Epithelial cell of esophagus (primary cell): ENCODE results near the gene PTPRN2.
A peak's percentile ranks its signal among the peaks of the same experiment; 100 is the strongest.

Experiments used
- DNase-seq: peaks from one replicate; pipeline ENCODE4 v3.0.0; 2010; ENCODE audit warnings: low read depth
- H3K4me3 ChIP-seq: 2 replicates; pipeline ENCODE4 v1.5.1; 2011; ENCODE audit warnings: mild to moderate bottlenecking, low read length, control low read depth
- TF ChIP-seq, protein P1 (sequence below): IDR thresholded peaks from 2 replicates; pipeline ENCODE4 v1.5.1; 2011; ENCODE audit warnings: low read depth, mild to moderate bottlenecking, low read length, control low read depth, inconsistent platforms; ENCODE audit not compliant: insufficient read depth; ENCODE audit errors: missing control alignments

PTPRN2 gene

DNA sequence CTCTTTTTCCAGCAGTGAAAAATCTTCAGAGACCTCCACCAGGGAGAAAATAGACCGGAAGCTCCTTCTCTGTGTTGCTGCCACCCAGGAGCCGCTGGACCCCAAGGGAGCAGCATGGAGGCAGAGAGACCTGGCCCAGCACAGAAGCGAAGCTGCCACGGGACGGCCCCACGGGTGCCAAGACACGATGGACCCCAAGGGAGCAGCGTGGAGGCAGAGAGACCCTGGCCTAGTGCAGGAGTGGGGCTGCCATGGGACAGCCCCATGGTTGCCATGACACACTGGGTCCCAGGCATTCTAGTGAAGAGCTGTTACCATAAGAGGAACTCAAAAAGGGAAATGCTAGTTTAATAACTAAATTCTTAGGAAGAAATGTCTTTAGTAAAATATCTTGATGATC lies 186.3 kb downstream of the PTPRN2 start:
- H3K4me3 ChIP-seq = no peak overlapping the region
- TF ChIP-seq, protein P1, sequence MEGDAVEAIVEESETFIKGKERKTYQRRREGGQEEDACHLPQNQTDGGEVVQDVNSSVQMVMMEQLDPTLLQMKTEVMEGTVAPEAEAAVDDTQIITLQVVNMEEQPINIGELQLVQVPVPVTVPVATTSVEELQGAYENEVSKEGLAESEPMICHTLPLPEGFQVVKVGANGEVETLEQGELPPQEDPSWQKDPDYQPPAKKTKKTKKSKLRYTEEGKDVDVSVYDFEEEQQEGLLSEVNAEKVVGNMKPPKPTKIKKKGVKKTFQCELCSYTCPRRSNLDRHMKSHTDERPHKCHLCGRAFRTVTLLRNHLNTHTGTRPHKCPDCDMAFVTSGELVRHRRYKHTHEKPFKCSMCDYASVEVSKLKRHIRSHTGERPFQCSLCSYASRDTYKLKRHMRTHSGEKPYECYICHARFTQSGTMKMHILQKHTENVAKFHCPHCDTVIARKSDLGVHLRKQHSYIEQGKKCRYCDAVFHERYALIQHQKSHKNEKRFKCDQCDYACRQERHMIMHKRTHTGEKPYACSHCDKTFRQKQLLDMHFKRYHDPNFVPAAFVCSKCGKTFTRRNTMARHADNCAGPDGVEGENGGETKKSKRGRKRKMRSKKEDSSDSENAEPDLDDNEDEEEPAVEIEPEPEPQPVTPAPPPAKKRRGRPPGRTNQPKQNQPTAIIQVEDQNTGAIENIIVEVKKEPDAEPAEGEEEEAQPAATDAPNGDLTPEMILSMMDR = no peak
- DNase-seq = no peak

DNA sequence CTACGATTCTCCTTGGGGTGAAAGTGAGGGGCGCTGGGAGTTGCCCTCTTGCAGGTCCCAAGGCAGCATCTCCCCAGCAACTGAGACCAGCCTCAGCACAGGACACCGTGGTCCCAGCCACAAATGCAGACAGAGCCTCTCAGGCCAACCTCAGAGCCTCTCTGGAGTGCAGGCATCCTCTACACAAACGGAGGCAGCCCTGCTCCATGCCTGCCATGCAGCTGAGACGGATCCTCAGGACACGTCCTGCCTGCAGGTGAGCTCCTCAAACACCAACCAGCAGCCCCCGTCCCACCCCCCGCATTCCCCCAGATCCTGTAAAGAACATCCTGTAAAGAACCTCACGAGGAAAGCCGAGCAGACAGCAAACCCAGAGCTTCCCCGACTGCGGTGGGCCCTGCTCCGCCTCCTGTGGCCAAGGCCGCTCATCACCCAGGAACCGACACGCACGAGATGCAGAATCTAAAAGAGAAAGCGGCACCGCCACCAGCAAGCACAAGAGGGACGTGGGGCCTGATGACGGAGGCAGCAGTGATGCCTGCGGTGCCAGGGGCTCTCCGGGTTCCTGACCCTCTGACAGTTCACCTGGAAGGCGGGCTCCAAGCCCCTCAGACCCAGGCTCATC lies 186.9 kb downstream of the PTPRN2 start:
- no peak for DNase-seq
- TF ChIP-seq, protein P1 = no peak
- no peak overlapping the region for H3K4me3 ChIP-seq

DNA sequence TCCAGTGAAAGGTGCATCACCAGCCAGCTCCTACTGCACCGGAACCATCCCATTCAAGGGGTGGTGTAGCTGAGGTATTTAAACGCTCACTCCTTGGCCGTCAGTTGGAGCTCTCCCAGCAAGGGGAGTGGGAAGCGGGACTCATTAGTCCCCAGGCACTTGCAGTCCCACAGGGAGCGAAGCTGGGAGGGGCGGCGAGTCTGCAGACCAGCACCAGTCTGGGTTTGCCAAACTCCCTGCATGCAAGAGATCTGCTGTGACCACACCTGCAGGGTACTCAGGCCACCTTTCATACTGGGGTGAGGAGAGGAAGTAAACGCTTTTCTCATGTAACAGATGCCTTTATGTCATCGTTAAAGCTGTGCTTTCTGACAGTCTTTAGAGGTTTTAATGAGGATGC lies 187.9 kb downstream of the PTPRN2 start:
- no peak for DNase-seq
- TF ChIP-seq, protein P1 = no peak

DNA sequence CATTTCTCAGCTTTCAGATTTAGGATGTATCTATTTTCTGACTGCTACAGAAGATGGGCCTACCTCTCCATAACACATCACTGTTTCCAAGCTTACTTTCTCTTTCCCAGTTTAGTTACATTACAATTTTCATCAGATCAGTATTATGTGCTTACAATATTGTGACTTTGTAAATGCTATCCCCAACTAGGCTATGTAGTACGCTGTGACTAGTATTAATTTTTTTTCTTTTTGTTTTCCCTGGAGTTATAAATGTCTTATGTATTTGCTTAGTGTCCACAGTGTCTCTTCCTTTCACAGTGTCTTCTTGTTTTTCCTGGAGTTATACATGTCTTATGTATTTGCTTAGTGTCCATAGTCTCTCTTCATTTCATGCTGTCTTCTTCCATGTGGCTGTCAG lies 188.9 kb downstream of the PTPRN2 start:
- TF ChIP-seq, protein P1 = no peak
- no peak overlapping the region for H3K4me3 ChIP-seq
- DNase-seq = no peak

More for the DNA sequence above, 187.9 kb downstream of the PTPRN2 start:
- H3K4me3 ChIP-seq = no peak overlapping the region

DNA sequence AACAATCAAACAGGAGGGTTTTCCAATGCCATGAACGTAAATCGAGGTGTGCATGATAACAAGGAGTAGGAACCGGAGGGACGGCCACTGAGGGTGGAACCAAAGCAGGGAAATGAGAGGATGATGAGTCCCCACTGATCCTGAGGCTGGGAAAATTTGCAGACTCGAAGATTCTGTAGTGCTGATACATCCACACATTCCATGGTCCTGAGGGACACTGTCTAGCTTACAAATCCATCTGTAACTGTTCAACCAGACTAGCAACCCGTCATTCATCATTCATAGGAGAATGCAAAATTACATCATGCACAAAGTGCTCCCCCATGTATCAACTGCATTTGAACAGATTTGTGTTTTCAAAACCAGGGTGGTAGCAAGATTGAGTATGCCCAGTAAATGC lies 189.7 kb downstream of the PTPRN2 start:
- TF ChIP-seq, protein P1 = no peak
- DNase-seq = peak; percentile 59
- no peak overlapping the region for H3K4me3 ChIP-seq

DNA sequence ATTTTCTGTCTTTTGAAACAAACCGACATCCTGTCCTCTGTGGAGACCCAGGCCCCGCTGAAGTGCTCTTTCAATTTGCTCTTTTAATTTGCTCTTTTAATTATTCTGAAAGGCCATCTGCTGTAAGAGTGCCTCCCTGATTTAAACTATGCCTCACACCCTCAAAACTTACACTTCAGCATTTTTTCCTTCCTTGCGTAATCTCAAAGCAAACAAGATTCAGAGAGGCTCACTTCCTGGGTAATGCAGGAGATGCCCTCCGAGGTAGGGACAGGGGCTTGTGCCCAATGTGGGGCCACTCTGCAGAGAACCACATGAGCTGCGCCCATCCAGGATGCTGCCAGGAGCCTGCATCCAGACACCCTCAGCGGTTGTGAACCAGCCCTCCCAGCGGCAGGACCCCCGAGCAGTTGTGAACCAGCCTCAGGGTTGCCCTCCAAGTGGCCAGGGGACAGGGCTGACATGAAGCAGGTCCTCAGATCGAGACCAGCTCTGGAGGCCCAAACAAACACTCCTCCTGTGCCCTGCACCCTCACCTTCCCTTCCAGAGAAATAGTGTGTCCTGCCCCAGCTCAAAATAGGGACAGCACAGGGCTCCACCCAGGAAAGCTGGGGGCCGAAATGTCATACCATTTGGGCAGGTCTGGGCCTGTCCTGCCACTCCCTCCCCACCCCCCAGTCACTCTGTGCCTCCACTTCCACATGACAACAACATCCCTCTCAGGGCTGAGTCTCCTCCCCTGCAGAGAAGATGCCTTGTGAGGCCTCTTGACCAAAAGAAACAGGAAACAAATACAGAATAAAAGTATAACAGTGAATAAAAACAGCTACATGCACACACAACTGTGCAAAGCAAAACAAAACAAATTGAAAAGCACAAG lies 190.4 kb downstream of the PTPRN2 start:
- H3K4me3 ChIP-seq = no peak overlapping the region
- DNase-seq = peak; percentile 71
- TF ChIP-seq, protein P1 = no peak
